Loucy (cell line): Measurements from ENCODE around the gene PFDN2.

Experiments
- H2AFZ ChIP-seq: fragments of 200-600 bp; sonication (generic); 2 replicates; pipeline ENCODE4 v1.6.0; 2016; ENCODE audit warnings: antibody characterized with exemption, mild to moderate bottlenecking, low read length, moderate library complexity
- H3F3A ChIP-seq: fragments of 200-600 bp; 2 replicates; pipeline ENCODE4 v1.6.0; 2016; ENCODE audit warnings: antibody characterized with exemption, low read depth, mild to moderate bottlenecking
- H3K27me3 ChIP-seq: fragments of 200-600 bp; sonication (generic); 2 replicates; pipeline ENCODE4 v1.6.1; 2014; ENCODE audit warnings: low read length, mild to moderate bottlenecking; ENCODE audit not compliant: insufficient read depth, poor library complexity, severe bottlenecking
- H3K36me3 ChIP-seq: fragments of 200-600 bp; sonication (generic); 2 replicates; pipeline ENCODE4 v1.6.1; 2016; ENCODE audit warnings: low read length; ENCODE audit not compliant: insufficient read depth
- H3K4me1 ChIP-seq: fragments of 200-600 bp; sonication (generic); 2 replicates; pipeline ENCODE4 v1.5.1; 2014; ENCODE audit warnings: low read length, mild to moderate bottlenecking; ENCODE audit not compliant: insufficient read depth, poor library complexity, severe bottlenecking
- H3K4me2 ChIP-seq: fragments of 200-600 bp; sonication (generic); 2 replicates; pipeline ENCODE4 v1.6.0; 2014; ENCODE audit warnings: antibody characterized with exemption, low read length, low read depth, mild to moderate bottlenecking; ENCODE audit not compliant: poor library complexity, severe bottlenecking
- H3K4me3 ChIP-seq: fragments of 200-600 bp; sonication (generic); 2 replicates; pipeline ENCODE4 v1.5.1; 2014; ENCODE audit warnings: low read length, mild to moderate bottlenecking, mixed read lengths; ENCODE audit not compliant: poor library complexity, severe bottlenecking
- H3K79me2 ChIP-seq: fragments of 200-600 bp; sonication (generic); 2 replicates; pipeline ENCODE4 v1.6.1; 2014; ENCODE audit warnings: low read length; ENCODE audit not compliant: insufficient read depth
- H3K9ac ChIP-seq: fragments of 200-600 bp; sonication (generic); 2 replicates; pipeline ENCODE4 v1.6.0; 2014; ENCODE audit warnings: mild to moderate bottlenecking, low read depth, low read length, moderate library complexity; ENCODE audit not compliant: poor library complexity, severe bottlenecking
- H3K9me2 ChIP-seq: fragments of 200-600 bp; sonication (generic); replicated peaks from 2 replicates; pipeline ENCODE4 v1.6.1; 2016; ENCODE audit warnings: low read depth, low read length, mixed read lengths
- H3K9me3 ChIP-seq: fragments of 200-600 bp; sonication (generic); 2 replicates; pipeline ENCODE4 v1.6.1; 2014; ENCODE audit warnings: mild to moderate bottlenecking, antibody characterized with exemption, low read length, low read depth; ENCODE audit not compliant: insufficient read depth
- H4K20me1 ChIP-seq: fragments of 200-600 bp; sonication (generic); 2 replicates; pipeline ENCODE4 v1.6.0; 2014; ENCODE audit warnings: antibody characterized with exemption, low read length, mild to moderate bottlenecking; ENCODE audit not compliant: insufficient read depth, poor library complexity, severe bottlenecking
- CTCF ChIP-seq: fragments of 200-600 bp; sonication (generic); conservative IDR thresholded peaks from 2 replicates; pipeline ENCODE4 v1.5.1; 2014; ENCODE audit warnings: mild to moderate bottlenecking, antibody characterized with exemption, low read length
- EZH2phosphoT487 ChIP-seq: fragments of 200-600 bp; IDR thresholded peaks from 2 replicates; pipeline ENCODE4 v1.6.1; 2018; ENCODE audit warnings: antibody characterized with exemption, mild to moderate bottlenecking, moderate library complexity, borderline replicate concordance

The PFDN2 gene

GRCh38 chr1:161090617-161091016 is 27.2 kb downstream of the PFDN2 start:
- Histone ChIP-seq H3K27me3 (no peaks in the 10 kb centered on the region), H2AFZ (no peak overlapping the region), H3K4me1 (no peaks in the 10 kb centered on the region), H3K4me2 (no peak overlapping the region), H3K4me3 (no peak overlapping the region), H3K9ac (no peak overlapping the region), H3F3A (no peaks in the 10 kb centered on the region), H3K79me2 (no peaks in the 10 kb centered on the region), H3K9me2 (no peaks in the 10 kb centered on the region), H3K36me3 (no peaks in the 10 kb centered on the region), H4K20me1 (no peaks in the 10 kb centered on the region), H3K9me3 (no peaks in the 10 kb centered on the region)
- TF ChIP-seq CTCF (no peak), EZH2phosphoT487 (no peak)

GRCh38 chr1:161089938-161090337 is 27.9 kb downstream of the PFDN2 start:
- H3K9ac ChIP-seq: no peak overlapping the region
- no peaks in the 10 kb centered on the region for H3F3A ChIP-seq
- H2AFZ ChIP-seq: no peak overlapping the region
- no peak overlapping the region for H3K4me3 ChIP-seq
- no peaks in the 10 kb centered on the region for H3K79me2 ChIP-seq
- TF ChIP-seq EZH2phosphoT487 (no peak), CTCF (no peak)
- H3K4me2 ChIP-seq: no peak overlapping the region
- H3K9me3 ChIP-seq: no peaks in the 10 kb centered on the region
- H3K9me2 ChIP-seq: no peaks in the 10 kb centered on the region
- H4K20me1 ChIP-seq: no peaks in the 10 kb centered on the region
- H3K27me3 ChIP-seq: no peaks in the 10 kb centered on the region
- H3K36me3 ChIP-seq: no peaks in the 10 kb centered on the region
- H3K4me1 ChIP-seq: no peaks in the 10 kb centered on the region

- H3K4me3 ChIP-seq: no peak within 1 kb of the TSS
- H3K4me1 ChIP-seq: no peaks in the 10 kb centered on the region
- no peak within 1 kb of the TSS for H3K4me2 ChIP-seq
- H2AFZ ChIP-seq: no peak within 1 kb of the TSS
- H3K9me2 ChIP-seq: no peaks in the 10 kb centered on the region
- no peaks in the 10 kb centered on the region for H3K9me3 ChIP-seq
- no peaks in the 10 kb centered on the region for H4K20me1 ChIP-seq
- H3F3A ChIP-seq: no peaks in the 10 kb centered on the region
- H3K36me3 ChIP-seq: no peaks in the 10 kb centered on the region
- no peaks in the 10 kb centered on the region for H3K27me3 ChIP-seq
- no peak within 1 kb of the TSS for H3K9ac ChIP-seq
- TF ChIP-seq EZH2phosphoT487 (no peak), CTCF (no peak)
- no peaks in the 10 kb centered on the region for H3K79me2 ChIP-seq
These were observed 28.4 kb downstream of the PFDN2 start, which contains the start of gene NECTIN4 for GRCh38 chr1:161089251-161089924. Gene NECTIN4 (minus strand): TSS chr1:161089558. CDS start chr1:161089296, 262 bp downstream.
